Measurements from ENCODE around the gene BSPH1.
"Not testable (repeated sequence)": the region's sequence is repeated elsewhere in the genome, so short reads cannot be mapped to it uniquely, and the experiment has no call there.

Gene BSPH1

DNA sequence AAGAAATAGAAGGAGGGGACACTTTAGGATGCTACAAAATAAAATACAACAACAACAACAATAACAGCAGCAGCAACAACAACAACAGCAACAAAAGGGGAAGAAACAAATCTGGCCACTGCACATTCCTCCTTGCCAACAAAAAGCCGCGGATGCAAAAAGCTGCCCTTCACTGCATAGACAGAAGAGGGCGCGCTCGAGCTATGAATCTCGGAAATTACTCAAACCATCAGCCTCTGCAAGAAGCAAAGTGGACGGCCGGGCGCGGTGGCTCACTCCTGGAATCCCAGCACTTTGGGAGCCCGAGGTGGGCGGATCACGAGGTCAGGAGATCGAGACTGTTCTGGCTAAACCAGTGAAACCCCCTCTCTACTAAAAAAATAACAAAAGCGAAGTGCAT, 71.9 kb downstream of the BSPH1 start:
- not testable (repeated sequence) for DNase-seq (ENCODE audit: low read depth)

Data from stimulated activated CD8-positive, alpha-beta memory T cell treated with anti-CD3 and anti-CD28 coated beads, Interleukin-15, amount 100 ng/mL, for 24 hours (primary cell).